DMS153 treated with DMSO at 0.1 percent for 48 hours (cell line): ENCODE measurements around the gene PRRT2.

Experiments used
- DNase-seq: peaks from one replicate; lab custom pipeline; 2025; ENCODE audit not compliant: unreplicated experiment; lab: John Stamatoyannopoulos, UW

PRRT2 gene

GRCh38 chr16:29858974-29859373, 47.0 kb downstream of the PRRT2 start:
- no peak for DNase-seq

- DNase-seq: no peak
Measured at GRCh38 chr16:29860218-29860617, 48.2 kb downstream of the PRRT2 start.

GRCh38 chr16:29862383-29862883, 50.4 kb downstream of the PRRT2 start:
- no peak for DNase-seq

- DNase-seq: peak; percentile 93
Measured at GRCh38 chr16:29862884-29863668, 51.1 kb downstream of the PRRT2 start, which contains the start of gene CDIPT. CDIPT (minus strand) TSS chr16:29863226; CDS start chr16:29862857, 369 bp downstream.

GRCh38 chr16:29863669-29863984, 51.6 kb downstream of the PRRT2 start:
- no peak for DNase-seq

GRCh38 chr16:29864205-29864604, 52.2 kb downstream of the PRRT2 start:
- no peak for DNase-seq
